HCT116 (cell line): Measurements from ENCODE around the gene CCDC197.

ENCODE experiments used
- CTCF ChIP-seq, 3 experiments: fragments of 200-600 bp in 1 of 3; sonication (generic) in 1 of 3; IDR thresholded peaks in 2 of 3; conservative IDR thresholded peaks in 1 of 3; 2 replicates each; pipeline ENCODE4 v1.5.1; 2012 to 2017; ENCODE audit warnings: low read depth in 2 of 3, low read length in 2 of 3, antibody characterized with exemption in 1 of 3, borderline replicate concordance in 1 of 3, control low read depth in 1 of 3, mild to moderate bottlenecking in 1 of 3, mixed read lengths in 1 of 3, mixed run types in 1 of 3, moderate library complexity in 1 of 3; ENCODE audit not compliant: insufficient read depth in 1 of 3
- EZH2 ChIP-seq: fragments of 200-600 bp; sonication (generic); IDR thresholded peaks from 2 replicates; pipeline ENCODE4 v1.6.1; 2017; ENCODE audit warnings: antibody characterized with exemption, mixed run types
- MAX ChIP-seq: IDR thresholded peaks from 2 replicates; pipeline ENCODE4 v1.6.1; 2012
- POLR2A ChIP-seq: IDR thresholded peaks from 2 replicates; pipeline ENCODE4 v1.7.0; 2011; ENCODE audit warnings: borderline replicate concordance; ENCODE audit not compliant: insufficient read depth, insufficient read length; ENCODE audit errors: extremely low read depth
- SIN3A ChIP-seq: IDR thresholded peaks from 2 replicates; pipeline ENCODE4 v1.6.1; 2012; ENCODE audit warnings: low read depth
- SP1 ChIP-seq: IDR thresholded peaks from 2 replicates; pipeline ENCODE4 v1.6.1; 2012; ENCODE audit warnings: low read depth
- ZFX ChIP-seq: fragments of 450-650 bp; IDR thresholded peaks from 2 replicates; pipeline ENCODE4 v1.6.1; 2017

GRCh38 chr14:94052662-94053061, 55.6 kb downstream of the CCDC197 start:
- TF ChIP-seq POLR2A, result no peak
- TF ChIP-seq CTCF (IDR thresholded peaks at IDR 0.05 in 2 of 3, conservative IDR thresholded peaks at IDR 0.05 in 1 of 3; ENCODE audit: borderline replicate concordance in 1 of 3, insufficient read depth in 1 of 3, low read depth in 2 of 3, low read length in 2 of 3), result no peak
- TF ChIP-seq EZH2, result no peak
- no peak for TF ChIP-seq ZFX
- TF ChIP-seq SP1, result no peak
- no peak for TF ChIP-seq MAX
- TF ChIP-seq SIN3A, result no peak
